ENCODE data around the gene ASZ1. TPM values are rescaled to one million over a fixed set of nuclear protein-coding genes. Genes with fewer than 3 reads are reported as not detected.

Gene ASZ1
- total RNA-seq, 1 experiment from 2014 or later, result not detected

GRCh38 chr7:117476557-117477215 lies 49.4 kb upstream of the ASZ1 start:
- intact Hi-C loops (cut with micrococcal nuclease), result no loop called here
- DNase-seq (ENCODE audit: low read depth, low spot score), result no peak
- no peaks in the 10 kb centered on the region for H4K20me1 ChIP-seq (ENCODE audit: insufficient read depth)
- H3K9me2 ChIP-seq (ENCODE audit: insufficient read depth), result no peaks in the 10 kb centered on the region
- no peak overlapping the region for H3K4me3 ChIP-seq (replicated peaks in 1 of 2; ENCODE audit: low read depth in 1 of 2, low read length in 2 of 2)
- no peaks in the 10 kb centered on the region for H3K9me3 ChIP-seq (ENCODE audit: control insufficient read depth in 1 of 2, insufficient read depth in 1 of 2, low read depth in 1 of 2, low read length in 2 of 2)
- ChIA-PET POLR2A (interaction anchor here (0.6 kb wide), 1 partner anchor 59 kb away, joined by 3 read pairs; no protein-coding TSS in a partner anchor), CTCF (no interaction called here), RAD21 (ENCODE audit: low non-redundant PET in 1 of 2, low total read pairs in 2 of 2, uncharacterized antibody in 2 of 2, unreplicated experiment in 2 of 2) (no interaction called here)
- no peak for TF ChIP-seq FOSL1 (IDR thresholded peaks at IDR 0.05; ENCODE audit: low read depth)
- TF ChIP-seq RAD21 (IDR thresholded peaks at IDR 0.05; ENCODE audit: low read depth), result no peak
- no peak for TF ChIP-seq SP1 (IDR thresholded peaks at IDR 0.05; ENCODE audit: low read depth)
- TF ChIP-seq SIN3A (IDR thresholded peaks at IDR 0.05; ENCODE audit: low read depth), result no peak
- TF ChIP-seq EZH2phosphoT487 (IDR thresholded peaks at IDR 0.05; ENCODE audit: borderline replicate concordance), result no peak
- no peak for TF ChIP-seq TCF7L2 (IDR thresholded peaks at IDR 0.05; ENCODE audit: borderline replicate concordance, extremely low read depth, insufficient read depth, insufficient read length)
- no peak for TF ChIP-seq CEBPB (IDR thresholded peaks at IDR 0.05; ENCODE audit: low read depth)
- no peak for TF ChIP-seq MAX (IDR thresholded peaks at IDR 0.05)
- no peak for TF ChIP-seq ZFX (IDR thresholded peaks at IDR 0.05)
- no peak for TF ChIP-seq ATF3 (IDR thresholded peaks at IDR 0.05)
- no peaks in the 10 kb centered on the region for H3K36me3 ChIP-seq (ENCODE audit: control insufficient read depth in 1 of 2, insufficient read depth in 2 of 2, low read length in 2 of 2)
- H2AFZ ChIP-seq (ENCODE audit: low read depth, low read length, poor library complexity, severe bottlenecking), result no peak overlapping the region
- no peaks in the 10 kb centered on the region for H3K79me2 ChIP-seq (ENCODE audit: insufficient read depth, low read length)
- no peak for ATAC-seq
- H3K4me2 ChIP-seq (ENCODE audit: low read length), result no peak overlapping the region
- no peak overlapping the region for H3K27ac ChIP-seq (ENCODE audit: low read depth, low read length)
- no peaks in the 10 kb centered on the region for H3K27me3 ChIP-seq (ENCODE audit: insufficient read depth, low read length)
- no peaks in the 10 kb centered on the region for H3K4me1 ChIP-seq (ENCODE audit: control insufficient read depth in 1 of 2, insufficient read depth in 2 of 2, low read length in 2 of 2)
- H3K9ac ChIP-seq (ENCODE audit: low read length), result no peak overlapping the region
- BruUV-seq (replicated peaks), result no TSS peak

- H3K4me1 ChIP-seq (ENCODE audit: control insufficient read depth in 1 of 2, insufficient read depth in 2 of 2, low read length in 2 of 2), result no peaks in the 10 kb centered on the region
- BruUV-seq (replicated peaks), result no TSS peak
- no peak overlapping the region for H3K4me3 ChIP-seq (replicated peaks in 1 of 2; ENCODE audit: low read depth in 1 of 2, low read length in 2 of 2)
- ChIA-PET POLR2A (no interaction called here), RAD21 (ENCODE audit: low non-redundant PET in 1 of 2, low total read pairs in 2 of 2, uncharacterized antibody in 2 of 2, unreplicated experiment in 2 of 2) (no interaction called here), CTCF (no interaction called here)
- H3K4me2 ChIP-seq (ENCODE audit: low read length), result no peak overlapping the region
- H3K36me3 ChIP-seq (ENCODE audit: control insufficient read depth in 1 of 2, insufficient read depth in 2 of 2, low read length in 2 of 2), result no peaks in the 10 kb centered on the region
- no peaks in the 10 kb centered on the region for H3K9me2 ChIP-seq (ENCODE audit: insufficient read depth)
- DNase-seq (ENCODE audit: low read depth, low spot score) (no peak), ATAC-seq (no peak)
- intact Hi-C loops (cut with micrococcal nuclease), result no loop called here
- H3K27ac ChIP-seq (ENCODE audit: low read depth, low read length), result no peak overlapping the region
- H3K27me3 ChIP-seq (ENCODE audit: insufficient read depth, low read length), result no peaks in the 10 kb centered on the region
- no peak overlapping the region for H3K9ac ChIP-seq (ENCODE audit: low read length)
- no peak overlapping the region for H2AFZ ChIP-seq (ENCODE audit: low read depth, low read length, poor library complexity, severe bottlenecking)
- no peaks in the 10 kb centered on the region for H3K9me3 ChIP-seq (ENCODE audit: control insufficient read depth in 1 of 2, insufficient read depth in 1 of 2, low read depth in 1 of 2, low read length in 2 of 2)
- H4K20me1 ChIP-seq (ENCODE audit: insufficient read depth), result no peaks in the 10 kb centered on the region
- H3K79me2 ChIP-seq (ENCODE audit: insufficient read depth, low read length), result no peaks in the 10 kb centered on the region
- TF ChIP-seq CBX3 (IDR thresholded peaks at IDR 0.05; ENCODE audit: low read depth), result no peak
- no peak for TF ChIP-seq ZNF274 (IDR thresholded peaks at IDR 0.05; ENCODE audit: low read depth, low read length)
- no peak for TF ChIP-seq JUND (IDR thresholded peaks at IDR 0.05)
- TF ChIP-seq RAD21 (IDR thresholded peaks at IDR 0.05; ENCODE audit: low read depth), result no peak
- TF ChIP-seq EGR1 (IDR thresholded peaks at IDR 0.05; ENCODE audit: low read depth), result no peak
- TF ChIP-seq EZH2phosphoT487 (IDR thresholded peaks at IDR 0.05; ENCODE audit: borderline replicate concordance), result no peak
- no peak for TF ChIP-seq MAX (IDR thresholded peaks at IDR 0.05)
- TF ChIP-seq SIN3A (IDR thresholded peaks at IDR 0.05; ENCODE audit: low read depth), result no peak
- TF ChIP-seq YY1 (IDR thresholded peaks at IDR 0.05; ENCODE audit: extremely low read depth, insufficient replicate concordance, low read depth, low read length), result no peak
- no peak for TF ChIP-seq ZBTB33 (IDR thresholded peaks at IDR 0.05; ENCODE audit: extremely low read depth, insufficient replicate concordance, low read length)
- no peak for TF ChIP-seq CEBPB (IDR thresholded peaks at IDR 0.05; ENCODE audit: low read depth)
Measured at GRCh38 chr7:117472335-117472734, 45.0 kb upstream of the ASZ1 start.

All from HCT116 (cell line).